Measurements from ENCODE around the gene DND1.
"Not testable (repeated sequence)": the region's sequence is repeated elsewhere in the genome, so short reads cannot be mapped to it uniquely, and the experiment has no call there.

- TF ChIP-seq CTCF (IDR thresholded peaks at IDR 0.05; ENCODE audit: poor library complexity); EZH2phosphoT487 (IDR thresholded peaks at IDR 0.05; ENCODE audit: low read depth, severe bottlenecking, unreplicated experiment); EZH2 (IDR thresholded peaks at IDR 0.05; ENCODE audit: borderline replicate concordance): not testable (repeated sequence)
Measured at GRCh38 chr5:140716238-140716637, 42.9 kb upstream of the DND1 start.
